HG03103 (cell line): ENCODE measurements around the gene LETM1.

Source experiments
- ATAC-seq: cut with Tn5 transposase; IDR thresholded peaks from one replicate; pipeline ENCODE4 v1.9.1; 2021; ENCODE audit warnings: low read depth; ENCODE audit not compliant: unreplicated experiment

Gene LETM1

DNA sequence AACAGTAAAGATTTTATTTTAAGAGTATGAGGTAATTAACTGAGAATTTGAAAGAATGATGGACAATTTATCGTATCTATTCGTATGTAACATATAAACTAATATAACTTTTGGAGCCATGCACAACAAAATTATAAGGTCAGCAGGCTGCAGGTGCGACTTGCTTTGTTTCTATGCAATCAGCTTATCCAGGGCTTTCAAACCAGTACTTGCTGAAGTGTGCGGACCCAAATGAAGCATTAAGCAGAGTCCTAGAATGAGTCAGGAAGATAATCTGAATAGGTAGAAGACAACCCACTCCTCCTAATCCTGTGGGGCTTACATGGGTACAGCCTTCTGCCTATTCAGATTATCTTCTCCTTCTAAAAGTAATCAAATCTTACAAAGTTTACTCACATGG lies 17.3 kb upstream of the LETM1 start:
- no peak for ATAC-seq

DNA sequence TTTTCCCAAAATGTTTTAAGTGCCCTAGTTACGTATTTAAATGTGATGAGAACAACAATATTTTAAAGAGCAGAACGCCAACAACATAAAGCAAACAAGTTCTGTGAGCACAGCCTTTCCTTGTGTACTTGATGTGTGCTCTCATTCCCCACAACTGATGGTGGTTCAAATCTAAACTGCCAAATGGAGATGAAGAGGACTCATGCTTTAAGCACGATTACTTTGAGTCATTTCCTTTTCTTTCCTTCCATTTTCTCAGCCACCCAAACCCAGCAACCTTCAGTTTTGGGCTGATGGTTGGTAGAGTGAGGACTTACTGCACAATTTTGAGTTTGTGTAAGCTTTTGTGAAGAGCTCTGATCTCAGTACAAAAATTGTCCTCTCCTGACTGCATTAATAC lies 16.9 kb upstream of the LETM1 start:
- ATAC-seq: no peak

DNA sequence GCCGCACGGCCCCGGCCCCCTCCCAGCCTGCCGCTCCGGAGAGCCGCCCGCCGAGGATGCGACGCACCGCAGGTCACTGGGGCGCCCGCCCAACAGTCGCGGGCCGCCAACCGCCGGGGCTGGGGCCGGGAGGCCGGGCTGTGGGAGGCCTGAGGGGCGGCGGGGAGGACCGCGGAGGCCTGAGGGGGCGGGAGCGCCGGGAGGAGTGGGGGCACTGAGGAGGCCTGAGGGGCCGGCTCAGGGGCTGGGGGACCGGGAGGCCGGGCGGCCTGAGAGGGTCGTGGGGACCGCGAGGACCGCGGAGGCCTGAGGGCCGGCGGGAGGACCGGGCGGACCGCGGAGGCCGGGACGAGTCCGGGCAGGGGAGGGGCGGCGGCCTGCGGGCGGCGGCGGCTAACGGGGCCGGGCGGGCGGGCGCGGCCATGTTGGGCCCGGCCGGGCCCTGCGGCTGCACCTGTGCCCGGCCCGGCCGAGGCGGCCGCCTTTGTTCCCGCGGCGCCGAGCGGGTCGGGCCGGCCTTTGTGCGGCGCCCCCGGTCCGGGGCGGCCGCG lies 15.6 kb upstream of the LETM1 start:
- ATAC-seq: no peak

DNA sequence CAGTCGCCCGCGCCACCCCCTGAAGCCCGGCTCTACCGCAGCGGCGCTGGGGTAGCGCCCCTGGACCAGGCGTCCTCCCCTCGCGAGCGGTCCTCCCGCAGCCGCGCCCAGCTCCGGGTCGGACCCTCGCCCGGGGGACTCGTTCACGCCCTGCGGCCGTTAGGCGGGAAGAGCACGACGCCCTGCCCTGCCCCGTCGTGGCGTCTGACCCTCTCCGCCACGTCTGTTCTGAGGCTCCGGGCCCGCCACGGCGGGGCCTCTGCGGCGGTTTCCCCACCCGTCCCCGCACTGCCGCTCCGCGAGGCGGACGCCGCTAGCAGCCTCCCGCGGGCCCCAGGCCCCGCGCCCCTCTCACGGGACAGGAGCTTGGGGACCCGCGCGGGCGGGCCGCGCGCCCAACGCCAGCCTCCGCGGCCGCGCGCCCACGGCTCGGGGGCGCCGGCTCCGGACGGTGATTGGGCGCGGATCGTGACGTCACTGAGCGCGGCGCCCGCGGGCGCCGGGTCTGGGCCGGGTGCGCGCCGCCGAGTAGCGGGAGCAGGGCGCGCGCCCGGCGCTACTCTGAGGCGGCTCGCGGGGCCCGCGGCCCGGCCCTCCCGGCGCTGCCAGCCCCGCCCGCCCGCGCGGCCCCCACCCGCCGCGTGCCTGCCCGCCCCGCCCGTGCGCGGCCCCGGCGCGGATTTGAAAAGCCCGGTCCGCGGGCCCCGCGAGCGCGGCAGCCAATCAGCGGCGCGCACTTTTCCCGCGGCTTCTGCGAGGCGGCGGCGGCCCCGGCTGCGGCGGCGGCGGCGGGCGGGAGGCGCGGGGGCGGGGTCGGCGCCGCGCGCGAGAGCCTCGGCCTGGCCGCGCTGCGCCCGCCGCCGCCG lies 14.9 kb upstream of the LETM1 start, which contains the start of gene NSD2:
Gene NSD2, plus strand, starts transcription at position 816 of the 866 bp plus-strand sequence. CDS start 29,262 bp downstream, outside the sequence.
- ATAC-seq: peak; percentile 51

DNA sequence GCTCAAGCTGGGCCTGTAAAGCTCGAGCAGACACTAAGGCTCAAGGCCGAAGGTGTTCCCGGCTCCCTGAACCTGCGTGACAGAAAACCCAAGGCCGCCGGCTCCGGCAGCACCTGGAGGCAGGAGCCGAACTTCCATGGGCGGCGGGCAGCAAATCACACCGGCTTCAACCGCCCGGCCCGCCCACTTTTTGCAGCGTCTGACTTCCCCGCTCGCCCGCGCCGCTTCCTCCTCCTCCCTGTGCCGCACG lies 14.3 kb upstream of the LETM1 start:
- peak; percentile 42 for ATAC-seq

DNA sequence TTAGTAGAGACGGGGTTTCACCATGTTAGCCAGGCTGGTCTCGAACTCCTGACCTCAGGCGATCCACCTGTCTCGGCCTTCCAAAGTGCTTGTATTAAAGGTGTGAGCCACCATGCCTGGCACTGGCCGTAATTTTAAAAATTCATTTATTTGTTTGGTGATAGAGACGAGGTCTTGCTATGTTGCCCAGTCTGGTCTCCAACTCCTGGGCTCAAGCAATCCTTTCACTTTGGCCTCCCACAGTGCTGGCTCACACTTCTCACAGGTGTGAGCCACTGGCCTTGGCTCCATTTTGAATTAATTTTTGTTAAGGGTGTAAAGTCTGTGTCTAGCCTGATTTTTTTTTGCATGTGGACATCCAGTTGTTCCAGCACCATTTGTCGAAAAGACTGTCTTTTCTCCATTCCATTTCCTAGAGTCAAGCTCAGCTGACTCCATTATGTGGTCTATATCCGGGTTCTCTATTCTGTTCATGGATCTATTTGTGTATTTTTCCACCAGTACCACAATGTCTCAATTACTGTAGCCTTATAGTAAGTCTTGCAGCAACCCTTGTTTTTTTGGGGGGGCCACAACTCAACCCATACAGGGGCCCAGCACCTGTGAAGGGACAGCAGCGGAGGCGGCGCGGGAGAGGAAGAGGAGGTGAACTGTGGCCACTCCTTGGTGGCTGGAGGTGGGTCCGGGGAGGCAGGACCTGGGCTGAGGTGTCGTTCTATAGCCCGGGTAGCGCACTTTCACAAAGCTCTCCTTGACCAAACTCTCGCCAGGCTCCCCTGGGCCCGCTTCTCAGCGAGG lies 13.8 kb upstream of the LETM1 start:
- ATAC-seq: peak; percentile 6

DNA sequence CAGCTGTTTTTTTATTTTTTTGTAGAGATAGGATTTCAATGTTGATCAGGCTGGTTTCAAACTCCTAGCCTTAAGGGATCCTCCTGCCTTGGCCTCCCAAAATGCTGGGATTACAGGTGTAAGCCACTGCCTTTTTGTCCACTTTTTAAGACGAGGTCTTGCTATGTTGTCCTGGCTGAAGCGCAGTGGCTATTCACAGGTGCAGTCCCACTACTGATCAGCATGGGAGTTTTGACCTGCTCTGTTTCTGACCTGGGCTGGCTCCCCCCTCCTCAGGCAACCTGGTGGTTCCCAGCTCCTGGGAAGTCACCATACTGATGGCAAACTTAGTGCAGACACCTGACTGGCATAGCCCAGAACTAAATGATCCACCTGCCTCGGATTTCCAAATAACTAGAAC lies 13.0 kb upstream of the LETM1 start:
- ATAC-seq: no peak

DNA sequence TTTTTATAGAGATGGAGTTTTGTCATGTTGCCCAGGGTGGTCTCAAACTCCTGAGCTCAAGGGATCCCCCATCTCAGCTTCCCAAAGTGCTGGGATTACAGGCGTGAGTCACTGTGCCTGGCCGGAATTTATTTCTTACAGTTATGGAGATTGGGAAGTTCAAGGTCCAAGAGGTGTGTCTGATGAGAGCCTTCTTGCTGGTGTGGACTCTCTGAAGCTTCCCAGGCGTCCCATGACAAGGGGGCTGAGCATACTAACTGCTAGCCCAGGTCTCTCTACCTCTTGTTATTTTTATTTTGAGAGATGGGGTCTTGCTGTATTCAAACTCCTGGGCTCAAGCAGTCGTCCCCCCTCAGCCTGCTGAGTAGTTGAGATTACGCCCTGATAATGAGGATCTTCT lies 12.3 kb upstream of the LETM1 start:
- no peak for ATAC-seq

DNA sequence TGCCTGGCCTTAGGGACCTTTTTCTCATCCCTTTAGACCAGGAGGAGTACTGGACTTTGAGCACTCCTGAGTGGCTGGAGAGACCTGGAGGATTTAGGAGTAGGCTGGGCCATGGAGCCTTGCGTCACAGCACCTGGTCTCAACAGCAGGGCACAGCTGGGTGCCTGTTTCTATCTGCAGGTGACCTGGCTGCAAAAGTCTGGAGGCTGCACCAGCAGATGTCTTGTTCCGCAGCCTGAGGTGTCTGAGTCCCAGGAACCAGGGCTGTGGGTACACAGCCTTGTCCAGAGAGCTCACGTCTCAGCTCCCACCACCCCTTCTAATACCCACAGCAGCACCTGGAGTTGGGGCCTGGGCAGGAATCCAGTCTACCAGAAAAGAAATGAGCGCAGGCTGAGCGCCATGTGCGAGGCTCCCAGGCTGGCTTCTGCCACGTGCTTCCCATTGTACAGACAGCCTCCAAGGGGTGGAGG lies 10.3 kb upstream of the LETM1 start:
- no peak for ATAC-seq

DNA sequence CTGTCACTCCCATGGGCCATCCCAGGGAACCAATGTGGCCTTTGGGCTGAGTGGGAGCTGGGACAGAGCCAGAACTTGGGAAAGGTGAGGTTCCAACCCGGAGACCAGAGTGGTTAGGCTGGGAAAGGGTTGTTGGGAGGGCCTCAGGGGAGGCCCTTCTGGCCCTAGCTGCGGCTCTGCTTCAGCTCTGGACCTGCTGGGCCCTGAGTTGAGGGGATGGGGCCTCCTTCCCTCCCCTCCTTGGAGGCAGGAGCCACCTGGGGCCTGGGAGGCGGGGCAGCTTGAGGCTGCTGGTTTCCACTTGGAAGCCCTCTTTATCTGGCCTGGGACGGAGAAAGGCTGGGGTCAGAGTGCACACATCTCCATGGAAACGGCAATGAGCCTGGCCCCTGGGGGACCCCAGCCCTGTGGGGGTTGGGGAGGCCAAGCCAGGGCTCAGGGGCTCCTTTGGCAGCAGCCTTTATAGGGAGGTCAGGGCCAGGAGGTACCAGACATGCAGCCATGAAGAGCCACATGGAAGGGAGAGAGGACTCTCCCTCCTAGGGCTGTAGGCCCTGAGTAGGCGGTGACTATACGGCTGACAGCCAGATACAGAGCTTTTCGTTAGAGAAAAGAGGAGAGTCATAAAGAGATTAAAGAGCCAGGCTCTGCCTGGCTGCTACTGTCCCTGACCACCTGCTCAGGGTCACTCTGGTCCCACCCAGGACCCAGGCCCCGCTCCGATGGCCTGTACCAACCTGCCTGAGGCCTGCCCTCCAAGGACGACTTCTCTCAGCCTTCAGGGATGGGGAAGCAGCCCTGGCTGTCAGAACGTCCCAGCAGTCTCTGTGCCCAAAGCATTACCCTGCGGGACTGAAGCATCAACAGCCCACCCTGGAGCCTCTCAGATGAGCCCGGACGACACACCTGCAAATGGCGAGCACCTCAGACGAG lies 8.4 kb upstream of the LETM1 start:
- no peak for ATAC-seq

DNA sequence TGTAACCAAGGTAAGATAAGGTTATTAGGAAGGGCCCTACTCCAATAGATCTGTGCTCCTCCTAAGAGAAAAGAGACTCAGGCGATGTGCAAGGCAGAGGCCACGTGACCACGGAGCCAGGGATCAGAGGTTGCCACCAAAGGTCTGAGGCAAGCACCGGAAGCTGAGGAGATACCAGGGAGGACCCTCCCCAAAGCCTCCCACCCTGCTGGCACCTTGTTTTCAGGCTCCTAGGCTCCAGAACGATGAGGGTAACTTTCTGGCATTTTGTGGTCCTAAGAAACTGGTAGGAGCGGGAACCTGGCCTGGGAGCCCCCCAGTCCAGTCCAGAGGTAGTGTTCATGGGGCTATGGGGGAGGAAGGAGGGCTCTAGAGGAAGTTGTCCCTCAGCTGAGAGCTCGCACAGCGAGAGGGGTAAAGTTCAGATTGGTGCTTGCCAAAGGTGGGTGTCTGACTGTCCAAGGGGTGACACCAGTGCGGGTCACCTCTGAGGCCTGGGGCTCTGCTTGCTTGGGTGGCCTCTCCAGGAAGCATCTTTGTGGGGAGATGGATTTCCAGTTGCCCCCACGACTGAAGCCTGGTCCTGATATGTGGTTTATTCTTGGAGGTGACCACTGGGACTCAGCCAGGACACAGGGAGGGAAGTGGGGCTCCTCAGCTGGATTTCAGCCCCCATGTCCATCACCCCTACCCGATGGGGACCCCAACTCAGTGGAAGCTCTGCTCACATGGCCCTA lies 7.5 kb upstream of the LETM1 start:
- no peak for ATAC-seq

DNA sequence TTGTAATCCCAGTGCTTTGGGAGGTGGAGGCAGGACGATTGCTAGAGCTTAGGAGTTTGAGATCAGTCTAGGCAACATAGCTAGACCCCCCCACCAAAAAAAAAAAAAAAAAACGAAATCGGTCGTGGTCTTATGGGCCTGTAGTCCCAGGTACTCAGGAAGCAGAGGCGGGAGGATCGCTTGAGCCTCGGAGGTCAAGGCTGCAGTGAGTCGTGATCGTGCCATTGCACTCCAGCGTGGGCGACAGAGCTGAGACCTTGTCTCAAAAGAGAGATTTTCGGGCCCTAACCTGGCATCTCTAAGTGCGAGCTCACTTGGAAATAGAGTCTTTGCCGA lies 7.0 kb upstream of the LETM1 start:
- no peak for ATAC-seq

DNA sequence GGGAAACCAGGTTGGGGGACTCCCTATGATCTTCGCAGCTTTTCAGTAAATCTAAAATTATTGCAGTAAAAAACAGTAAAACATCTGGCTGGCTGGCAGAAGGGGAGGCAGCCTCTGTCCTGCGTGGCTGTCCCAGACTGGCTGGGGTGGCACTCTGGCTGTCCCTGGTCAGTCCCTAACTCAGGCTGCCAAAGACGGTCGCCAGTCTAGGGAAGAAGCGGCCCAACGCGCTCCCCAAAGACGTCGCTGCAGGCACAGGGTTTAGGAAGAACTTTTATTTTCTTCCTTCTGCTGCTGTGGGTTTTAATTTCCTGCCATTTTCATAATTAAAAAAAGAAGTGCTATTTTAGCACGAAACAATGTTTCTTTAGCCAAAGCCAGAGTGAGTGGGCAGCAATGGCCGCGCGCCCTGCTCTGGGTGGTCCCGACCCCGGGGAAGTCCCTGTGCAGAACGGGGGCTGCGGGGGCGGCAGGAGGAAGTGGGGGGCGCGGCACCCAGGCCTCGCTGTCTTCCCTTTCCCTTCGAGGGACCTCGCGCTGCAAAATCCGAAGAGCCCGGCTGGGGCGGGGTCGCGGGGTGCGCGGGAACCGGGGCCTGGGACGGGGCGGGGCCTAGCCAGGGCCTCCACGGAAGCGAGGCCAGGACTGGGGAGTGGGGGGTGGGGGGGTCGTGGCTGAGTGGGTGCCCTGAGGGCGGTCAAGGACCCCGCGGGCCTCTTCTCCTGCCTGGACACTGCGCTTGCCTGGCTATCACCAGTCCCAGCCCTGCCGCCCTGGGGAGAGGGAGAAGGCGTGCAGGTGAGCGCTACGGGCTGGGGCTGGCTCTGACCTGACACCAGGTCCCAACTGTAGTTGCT lies 6.3 kb upstream of the LETM1 start:
- no peak for ATAC-seq

DNA sequence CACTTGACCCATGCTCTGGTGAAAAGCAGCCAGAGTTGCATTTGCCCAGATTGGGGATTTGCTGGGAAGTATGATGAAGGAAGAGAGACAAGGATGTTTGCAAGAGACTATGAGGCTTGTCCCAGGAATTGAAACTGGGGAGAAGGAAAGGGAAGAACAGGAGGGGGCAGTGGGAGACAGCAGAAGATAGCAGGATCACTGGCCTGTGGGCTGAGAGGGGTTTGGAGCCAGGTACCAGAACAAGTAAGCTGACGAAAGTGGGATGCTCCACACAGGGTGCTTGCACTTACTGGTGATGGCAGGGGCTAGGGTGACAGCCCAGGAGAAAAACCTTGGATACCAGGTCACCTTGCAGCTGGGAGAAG lies 3.4 kb upstream of the LETM1 start:
- ATAC-seq: no peak

DNA sequence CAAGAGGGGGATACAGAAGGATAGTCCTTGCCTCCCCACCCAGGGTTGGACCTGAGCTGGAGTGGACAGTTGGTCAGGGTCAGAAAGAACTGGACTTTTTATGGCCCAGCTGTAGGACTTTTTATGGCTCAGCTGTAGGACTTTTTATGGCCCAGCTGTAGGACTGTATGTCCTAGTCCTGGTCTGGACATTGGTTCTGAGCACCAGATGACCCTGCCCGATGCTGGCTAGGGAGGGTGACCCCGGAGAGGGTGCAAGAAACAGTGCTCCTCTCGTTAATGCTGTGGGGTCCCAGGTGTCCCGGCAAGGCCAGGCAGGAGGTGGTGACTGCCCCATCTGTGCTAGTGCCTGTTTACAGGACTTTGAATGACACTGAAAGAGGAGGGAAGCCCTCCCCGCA lies 2.0 kb upstream of the LETM1 start:
- ATAC-seq: no peak

DNA sequence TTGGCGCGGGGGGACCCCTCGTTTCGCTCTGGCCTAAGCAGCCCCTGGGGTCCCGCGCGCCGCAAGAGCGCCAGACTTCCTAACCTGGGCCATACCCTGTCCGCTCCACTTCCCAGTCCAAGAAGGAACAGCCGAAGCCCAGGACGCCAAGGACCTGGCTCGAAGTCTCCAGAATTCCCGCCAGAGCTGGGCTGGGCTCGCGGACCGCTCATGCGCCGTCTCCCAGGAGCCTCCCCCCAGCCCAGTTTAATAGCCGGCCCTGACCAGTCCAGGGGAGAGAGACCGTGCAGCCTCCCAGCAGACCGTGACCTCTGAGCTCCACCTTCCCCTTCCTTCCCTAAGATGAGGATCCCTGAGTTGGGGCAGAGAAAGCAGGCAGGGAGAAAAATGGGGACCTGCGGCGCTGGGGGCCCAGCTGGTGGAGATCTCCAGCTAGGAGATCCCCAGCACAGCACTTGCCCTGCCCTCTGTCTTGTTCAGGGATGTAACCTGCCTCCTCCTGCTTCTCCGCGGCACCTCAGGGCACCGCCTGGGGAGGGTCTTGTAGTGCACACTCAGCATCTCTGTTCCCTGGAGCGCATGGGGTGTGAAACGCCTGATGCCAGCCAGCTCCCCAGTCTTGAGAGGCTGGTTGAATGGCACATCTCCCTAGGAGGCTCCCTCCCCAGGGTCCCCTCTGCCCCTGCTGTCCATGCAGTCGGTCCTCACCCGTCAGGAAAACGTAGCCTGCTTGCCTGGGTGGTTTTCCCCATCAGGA lies 1.2 kb upstream of the LETM1 start:
- no peak for ATAC-seq

DNA sequence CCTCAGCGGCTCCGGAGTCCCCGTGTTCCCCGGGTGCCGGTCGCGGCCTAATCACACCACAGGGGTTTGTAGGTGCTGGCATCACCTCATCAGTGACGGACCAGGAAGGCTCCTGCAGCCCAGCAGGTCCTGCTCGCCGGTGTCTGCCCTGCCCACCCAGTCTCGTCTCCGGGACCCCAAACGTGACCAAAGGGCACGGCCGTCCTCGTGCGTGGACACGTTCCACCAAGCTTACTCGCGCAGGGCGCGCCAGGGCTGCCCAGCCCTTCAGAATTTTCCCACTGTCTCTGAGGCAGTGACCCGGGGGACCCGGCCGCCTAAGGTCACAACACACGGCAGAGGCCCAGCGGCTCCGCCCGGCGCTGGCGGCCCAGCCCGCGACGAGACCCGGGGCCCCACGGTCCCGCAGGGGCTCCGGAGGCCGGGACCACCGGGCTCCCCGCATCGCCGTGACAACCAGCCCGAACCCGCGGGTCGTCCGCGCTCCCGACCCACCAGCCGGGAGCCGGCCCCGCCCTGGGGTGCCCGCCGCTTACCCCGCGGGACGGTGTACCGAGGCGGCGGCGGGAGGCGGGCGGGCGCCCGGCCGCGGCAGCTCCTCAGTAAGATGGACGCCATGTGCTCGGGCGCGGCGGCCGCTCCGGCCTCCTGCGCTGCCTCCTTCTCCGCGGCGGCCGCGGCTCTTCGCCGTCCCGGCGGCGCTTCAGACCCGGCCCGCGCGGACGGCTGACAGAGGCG lies 454 bp downstream of the LETM1 start:
- peak; percentile 11 for ATAC-seq

DNA sequence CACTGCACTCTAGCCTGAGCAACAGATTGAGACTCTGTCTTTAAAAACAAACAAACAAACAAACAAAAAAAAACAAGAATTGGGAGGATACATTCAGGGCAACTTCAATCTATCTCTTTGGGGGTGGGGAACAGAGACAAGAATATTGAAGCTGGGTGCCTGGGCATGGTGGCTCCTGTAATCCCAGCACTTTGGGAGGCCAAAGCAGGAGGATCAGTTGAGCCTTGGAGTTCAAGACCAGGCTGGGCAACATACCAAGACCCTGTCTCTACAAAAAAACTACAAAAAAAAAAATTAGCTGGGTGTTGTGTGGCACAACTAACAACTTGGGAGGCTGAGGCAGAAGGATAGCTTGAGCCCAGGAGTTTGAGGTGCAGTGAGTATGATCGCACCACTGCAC lies 1.2 kb downstream of the LETM1 start:
- ATAC-seq: no peak
